Activated gamma-delta T cell treated with Interleukin-2 at 50 U/mL for 16 hours (primary cell): ENCODE results near the gene CNPY4.
"Not testable (repeated sequence)": the region's sequence is repeated elsewhere in the genome, so short reads cannot be mapped to it uniquely, and the experiment has no call there.

ENCODE experiments used
- DNase-seq: peaks from one replicate; pipeline ENCODE4 v3.0.0-alpha.2; 2020

CNPY4 gene

GRCh38 chr7:100122067-100122466 is 2.6 kb downstream of the CNPY4 start:
- no peak for DNase-seq

GRCh38 chr7:100122568-100122967 is 3.1 kb downstream of the CNPY4 start:
- no peak for DNase-seq

GRCh38 chr7:100124301-100125230 is 5.1 kb downstream of the CNPY4 start:
- DNase-seq: no peak

- no peak for DNase-seq
Observed at GRCh38 chr7:100126239-100126930, 7.0 kb downstream of the CNPY4 start.

- peak; percentile 94 for DNase-seq
Observed at GRCh38 chr7:100126931-100127865, 7.8 kb downstream of the CNPY4 start, which contains the start of gene MBLAC1. TSS of gene MBLAC1 (plus strand) at chr7:100126967. CDS start at chr7:100127396, 429 bp downstream.

GRCh38 chr7:100127866-100128636 is 8.6 kb downstream of the CNPY4 start:
- DNase-seq: peak; percentile 19

- DNase-seq: no peak
Observed at GRCh38 chr7:100128637-100128963, 9.2 kb downstream of the CNPY4 start.

- not testable (repeated sequence) for DNase-seq
Observed at GRCh38 chr7:100130220-100130607, 10.8 kb downstream of the CNPY4 start.

GRCh38 chr7:100130608-100131453 is 11.4 kb downstream of the CNPY4 start:
- DNase-seq: peak; percentile 88

- DNase-seq: no peak
Observed at GRCh38 chr7:100132126-100132525, 12.7 kb downstream of the CNPY4 start.

GRCh38 chr7:100132697-100133151 is 13.3 kb downstream of the CNPY4 start:
- peak; percentile 59 for DNase-seq

GRCh38 chr7:100137851-100138760 is 18.7 kb downstream of the CNPY4 start:
- no peak for DNase-seq

- DNase-seq: no peak
Observed at GRCh38 chr7:100141555-100141949, 22.1 kb downstream of the CNPY4 start.

GRCh38 chr7:100142461-100142860 is 23.0 kb downstream of the CNPY4 start:
- DNase-seq: no peak

GRCh38 chr7:100146350-100146749 is 26.9 kb downstream of the CNPY4 start:
- DNase-seq: not testable (repeated sequence)

GRCh38 chr7:100147278-100147677 is 27.8 kb downstream of the CNPY4 start:
- no peak for DNase-seq

- no peak for DNase-seq
Observed at GRCh38 chr7:100148225-100148558, 28.8 kb downstream of the CNPY4 start.

GRCh38 chr7:100148559-100149328 is 29.3 kb downstream of the CNPY4 start, which contains the start of gene LAMTOR4:
TSS of gene LAMTOR4 (plus strand) at chr7:100148918. CDS start at chr7:100148973, 55 bp downstream.
- DNase-seq: peak; percentile 98

- DNase-seq: no peak
Observed at GRCh38 chr7:100152404-100152803, 33.0 kb downstream of the CNPY4 start.
